Endothelial cell of umbilical vein (primary cell): ENCODE results near the gene DGKI.

ENCODE experiments used
- CTCF ChIP-seq, 2 donors: IDR thresholded peaks; 1 replicate in 1 of 2; 2 replicates in 1 of 2; pipeline ENCODE4 v1.5.1; 2011; ENCODE audit warnings: low read length in 2 of 2, mild to moderate bottlenecking in 2 of 2, moderate library complexity in 2 of 2, control low read depth in 1 of 2, inconsistent platforms in 1 of 2, low read depth in 1 of 2; ENCODE audit not compliant: insufficient read depth in 1 of 2; ENCODE audit errors: extremely low read depth in 1 of 2
- EZH2 ChIP-seq: IDR thresholded peaks from 2 replicates; pipeline ENCODE4 v1.6.1; 2012; ENCODE audit warnings: borderline replicate concordance, low read depth, mild to moderate bottlenecking, moderate library complexity, low read length, inconsistent platforms; ENCODE audit not compliant: severe bottlenecking
- FOS ChIP-seq: IDR thresholded peaks from 2 replicates; pipeline ENCODE4 v1.6.1; 2011; ENCODE audit warnings: mild to moderate bottlenecking, low read length, moderate library complexity, borderline replicate concordance; ENCODE audit not compliant: insufficient read depth
- GATA2 ChIP-seq: IDR thresholded peaks from 2 replicates; pipeline ENCODE4 v1.7.0; 2011; ENCODE audit warnings: low read depth, mild to moderate bottlenecking, moderate library complexity, mixed read lengths, low read length; ENCODE audit not compliant: insufficient read length, insufficient read depth
- MAX ChIP-seq: IDR thresholded peaks from 2 replicates; pipeline ENCODE4 v1.6.1; 2011; ENCODE audit not compliant: insufficient read depth, insufficient read length
- POLR2A ChIP-seq: IDR thresholded peaks from 2 replicates; pipeline ENCODE4 v1.6.1; 2012; ENCODE audit warnings: low read depth, mild to moderate bottlenecking, control low read depth, low read length
- POLR2AphosphoS5 ChIP-seq: IDR thresholded peaks from 2 replicates; pipeline ENCODE4 v1.6.1; 2012; ENCODE audit warnings: low read depth, mild to moderate bottlenecking, control low read depth, low read length, moderate library complexity; ENCODE audit not compliant: insufficient read depth

- no peak for TF ChIP-seq MAX
- no peak for TF ChIP-seq CTCF (IDR thresholded peaks at IDR 0.05; ENCODE audit: extremely low read depth in 1 of 2, insufficient read depth in 1 of 2, low read depth in 1 of 2, low read length in 2 of 2)
- TF ChIP-seq EZH2, result no peak
- no peak for TF ChIP-seq FOS
- no peak for TF ChIP-seq POLR2AphosphoS5
- no peak for TF ChIP-seq POLR2A
- TF ChIP-seq GATA2, result no peak
Observed at GRCh38 chr7:137846549-137846826, 286 bp downstream of the DGKI start.
